GM23338 (cell line): ENCODE measurements around the gene TOM1.

Source experiments
- CREB1 ChIP-seq: fragments of 250-450 bp; sonication (Bioruptor Pico); IDR thresholded peaks from 2 replicates; pipeline ENCODE4 v1.5.0; 2020; ENCODE audit warnings: low read depth, mild to moderate bottlenecking, moderate library complexity
- CTCF ChIP-seq, 2 experiments: fragments of 200-600 bp in 1 of 2; sonication (generic) in 1 of 2; conservative IDR thresholded peaks; 2 replicates each; pipeline versions ENCODE4 v1.5.1 to v1.6.1; 2016 to 2017; ENCODE audit warnings: antibody characterized with exemption in 2 of 2, low read depth in 2 of 2, mild to moderate bottlenecking in 2 of 2, moderate library complexity in 1 of 2
- EZH2 ChIP-seq: fragments of 200-600 bp; sonication (generic); IDR thresholded peaks from one replicate; pipeline ENCODE4 v1.8.0; 2017; ENCODE audit warnings: antibody characterized with exemption, mild to moderate bottlenecking, low read depth; ENCODE audit not compliant: unreplicated experiment
- EZH2phosphoT487 ChIP-seq: fragments of 200-600 bp; sonication (generic); IDR thresholded peaks from one replicate; pipeline ENCODE4 v1.8.1; 2018; ENCODE audit warnings: antibody characterized with exemption; ENCODE audit not compliant: unreplicated experiment
- JUNB ChIP-seq: IDR thresholded peaks from one replicate; pipeline ENCODE4 v1.6.1; 2016; ENCODE audit warnings: antibody characterized with exemption; ENCODE audit not compliant: unreplicated experiment
- NANOG ChIP-seq: IDR thresholded peaks from 2 replicates; pipeline ENCODE4 v1.6.1; 2016; ENCODE audit warnings: antibody characterized with exemption, borderline replicate concordance
- POLR2AphosphoS5 ChIP-seq: IDR thresholded peaks from 2 replicates; pipeline ENCODE4 v1.6.1; 2016; ENCODE audit warnings: antibody characterized with exemption, low read depth
- REST ChIP-seq: IDR thresholded peaks from one replicate; pipeline ENCODE4 v1.6.1; 2018; ENCODE audit warnings: antibody characterized with exemption; ENCODE audit not compliant: unreplicated experiment
- STAT1 ChIP-seq: IDR thresholded peaks from one replicate; pipeline ENCODE4 v1.6.1; 2016; ENCODE audit warnings: antibody characterized with exemption; ENCODE audit not compliant: unreplicated experiment
- ZNF114 ChIP-seq: fragments of 250-450 bp; sonication (Bioruptor Pico); IDR thresholded peaks from 2 replicates; pipeline ENCODE4 v1.5.0; 2020; ENCODE audit warnings: mild to moderate bottlenecking, moderate library complexity
- ZNF331 ChIP-seq: fragments of 250-450 bp; sonication (Bioruptor Pico); IDR thresholded peaks from 2 replicates; pipeline ENCODE4 v1.5.0; 2020; ENCODE audit warnings: low read depth, mild to moderate bottlenecking, moderate library complexity
- ZNF462 ChIP-seq: fragments of 250-450 bp; sonication (Bioruptor Pico); IDR thresholded peaks from 2 replicates; pipeline ENCODE4 v1.5.0; 2020; ENCODE audit warnings: mild to moderate bottlenecking, moderate library complexity
- TF ChIP-seq, protein P1 (sequence below): IDR thresholded peaks from 2 replicates; pipeline ENCODE4 v1.6.1; 2016; ENCODE audit warnings: antibody characterized with exemption

DNA sequence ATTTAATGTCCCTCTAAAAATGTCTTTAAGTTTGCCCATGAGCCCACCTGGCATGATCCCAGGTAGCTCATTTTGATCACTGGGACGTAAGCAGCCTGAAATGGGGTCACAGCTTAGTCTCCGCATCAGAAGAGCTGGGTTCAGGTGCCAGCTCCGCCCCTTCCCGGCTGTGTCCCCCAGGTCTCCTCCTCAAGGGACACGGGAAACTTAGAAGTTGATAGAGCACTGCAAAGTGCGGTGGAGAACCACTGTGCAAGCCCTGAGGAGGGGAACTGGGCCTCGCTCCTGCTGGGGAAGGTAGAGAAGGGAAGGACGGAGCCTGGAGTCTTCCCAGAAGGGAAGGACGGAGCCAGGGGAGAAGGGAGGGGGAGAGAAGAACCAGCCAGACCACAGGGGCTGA, 7.7 kb downstream of the TOM1 start:
- TF ChIP-seq CTCF (conservative IDR thresholded peaks at IDR 0.05; ENCODE audit: low read depth in 2 of 2) (no peak), EZH2 (no peak), POLR2AphosphoS5 (no peak), NANOG (no peak), EZH2phosphoT487 (no peak), JUNB (no peak), REST (no peak), ZNF331 (no peak), CREB1 (CRISPR knock-in tag) (no peak), ZNF114 (CRISPR knock-in tag) (no peak), ZNF462 (CRISPR knock-in tag) (no peak), STAT1 (no peak)
- TF ChIP-seq, protein P1, sequence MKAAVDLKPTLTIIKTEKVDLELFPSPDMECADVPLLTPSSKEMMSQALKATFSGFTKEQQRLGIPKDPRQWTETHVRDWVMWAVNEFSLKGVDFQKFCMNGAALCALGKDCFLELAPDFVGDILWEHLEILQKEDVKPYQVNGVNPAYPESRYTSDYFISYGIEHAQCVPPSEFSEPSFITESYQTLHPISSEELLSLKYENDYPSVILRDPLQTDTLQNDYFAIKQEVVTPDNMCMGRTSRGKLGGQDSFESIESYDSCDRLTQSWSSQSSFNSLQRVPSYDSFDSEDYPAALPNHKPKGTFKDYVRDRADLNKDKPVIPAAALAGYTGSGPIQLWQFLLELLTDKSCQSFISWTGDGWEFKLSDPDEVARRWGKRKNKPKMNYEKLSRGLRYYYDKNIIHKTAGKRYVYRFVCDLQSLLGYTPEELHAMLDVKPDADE: no peak
